A673 (cell line): ENCODE measurements around the gene BCL2. TPM values are rescaled to one million over a fixed set of nuclear protein-coding genes. Genes with fewer than 3 reads are reported as not detected.

ENCODE experiments used
- BruUV-seq: library from RNA; stranded (reverse); fragments of 400-500 nt; replicated peaks from 2 replicates; lab custom pipeline; 2021; lab: Mats Ljungman, UMichigan
- CTCF ChIA-PET: fragments of 300-600 bp; sonication (Branson Sonifier 250); formaldehyde crosslinking; loops from one replicate; lab custom pipeline; 2022; ENCODE audit warnings: antibody characterized with exemption; lab: Charles Lee
- POLR2A ChIA-PET: fragments of 300-600 bp; sonication (Branson Sonifier 250); formaldehyde crosslinking; loops from one replicate; lab custom pipeline; 2022; ENCODE audit warnings: antibody characterized with exemption; ENCODE audit not compliant: low non-redundant PET; lab: Charles Lee
- DNase-seq: peaks from one replicate; pipeline ENCODE4 v3.0.0-alpha.2; 2015; ENCODE audit warnings: low spot score
- H3K27ac ChIP-seq: fragments of 200-600 bp; sonication (generic); 2 replicates; pipeline ENCODE4 v1.5.1; 2016; ENCODE audit warnings: mixed run types, low read depth, mild to moderate bottlenecking, mixed read lengths, antibody characterized with exemption, low read length; ENCODE audit not compliant: poor library complexity, severe bottlenecking
- H3K27me3 ChIP-seq: fragments of 200-600 bp; sonication (generic); replicated peaks from 2 replicates; pipeline ENCODE4 v1.6.1; 2017; ENCODE audit warnings: mixed run types, low read depth, mild to moderate bottlenecking, mixed read lengths, antibody characterized with exemption, low read length; ENCODE audit not compliant: insufficient read depth, poor library complexity
- H3K36me3 ChIP-seq: fragments of 200-600 bp; sonication (generic); 2 replicates; pipeline ENCODE4 v1.6.1; 2016; ENCODE audit warnings: mixed run types, mild to moderate bottlenecking, mixed read lengths, antibody characterized with exemption, low read length; ENCODE audit not compliant: insufficient read depth, poor library complexity, severe bottlenecking
- H3K4me1 ChIP-seq: fragments of 200-600 bp; sonication (generic); 2 replicates; pipeline ENCODE4 v1.6.1; 2017; ENCODE audit warnings: mixed run types, mild to moderate bottlenecking, mixed read lengths, antibody characterized with exemption, low read length; ENCODE audit not compliant: insufficient read depth, poor library complexity, severe bottlenecking
- H3K4me3 ChIP-seq: fragments of 200-600 bp; sonication (generic); 2 replicates; pipeline ENCODE4 v1.5.1; 2016; ENCODE audit warnings: low read depth, mixed run types, mild to moderate bottlenecking, mixed read lengths, low read length; ENCODE audit not compliant: poor library complexity, severe bottlenecking
- H3K9me3 ChIP-seq: fragments of 200-600 bp; sonication (generic); 2 replicates; pipeline ENCODE4 v1.6.1; 2016; ENCODE audit warnings: mixed run types, low read depth, mild to moderate bottlenecking, mixed read lengths, antibody characterized with exemption, low read length; ENCODE audit not compliant: poor library complexity, severe bottlenecking
- CTCF ChIP-seq: fragments of 300-800, 200-600 bp; sonication (generic); conservative IDR thresholded peaks from 2 replicates; pipeline ENCODE4 v1.5.1; 2017; ENCODE audit warnings: low read depth, mild to moderate bottlenecking, antibody characterized with exemption, low read length, moderate library complexity, mixed read lengths
- EZH2 ChIP-seq: fragments of 200-600 bp; sonication (generic); IDR thresholded peaks from 2 replicates; pipeline ENCODE4 v1.6.1; 2017; ENCODE audit warnings: borderline replicate concordance, low read depth, mild to moderate bottlenecking, mixed read lengths, antibody characterized with exemption, low read length; ENCODE audit not compliant: poor library complexity, severe bottlenecking
- intact Hi-C: fragments of 100-400 bp; cut with micrococcal nuclease; formaldehyde crosslinking; loops from one replicate; pipeline ENCODE4 v1.10.0; 2022; ENCODE audit not compliant: unreplicated experiment
- total RNA-seq: library from RNA; stranded (reverse); gene quantifications from 2 replicates; pipeline ENCODE4 v1.2.3, GENCODE V29; 2021

BCL2 gene
- total RNA-seq, 1 experiment from 2014 or later: 24.9 TPM

- CTCF ChIA-PET: no interaction called here
- no peaks in the 10 kb centered on the region for H3K9me3 ChIP-seq
- H3K4me1 ChIP-seq: peaks cover 12% of the 10 kb centered on the region
- intact Hi-C loops: no loop called here
- no peak for DNase-seq
- POLR2A ChIA-PET: no interaction called here
- TF ChIP-seq EZH2: no peak
- no peak for TF ChIP-seq CTCF
- no peak overlapping the region for H3K27ac ChIP-seq
- no peak overlapping the region for H3K4me3 ChIP-seq
- H3K36me3 ChIP-seq: no peaks in the 10 kb centered on the region
- no peaks in the 10 kb centered on the region for H3K27me3 ChIP-seq
- no TSS peak for BruUV-seq
Observed at GRCh38 chr18:63309422-63309821, 10.1 kb downstream of the BCL2 start.

DNA sequence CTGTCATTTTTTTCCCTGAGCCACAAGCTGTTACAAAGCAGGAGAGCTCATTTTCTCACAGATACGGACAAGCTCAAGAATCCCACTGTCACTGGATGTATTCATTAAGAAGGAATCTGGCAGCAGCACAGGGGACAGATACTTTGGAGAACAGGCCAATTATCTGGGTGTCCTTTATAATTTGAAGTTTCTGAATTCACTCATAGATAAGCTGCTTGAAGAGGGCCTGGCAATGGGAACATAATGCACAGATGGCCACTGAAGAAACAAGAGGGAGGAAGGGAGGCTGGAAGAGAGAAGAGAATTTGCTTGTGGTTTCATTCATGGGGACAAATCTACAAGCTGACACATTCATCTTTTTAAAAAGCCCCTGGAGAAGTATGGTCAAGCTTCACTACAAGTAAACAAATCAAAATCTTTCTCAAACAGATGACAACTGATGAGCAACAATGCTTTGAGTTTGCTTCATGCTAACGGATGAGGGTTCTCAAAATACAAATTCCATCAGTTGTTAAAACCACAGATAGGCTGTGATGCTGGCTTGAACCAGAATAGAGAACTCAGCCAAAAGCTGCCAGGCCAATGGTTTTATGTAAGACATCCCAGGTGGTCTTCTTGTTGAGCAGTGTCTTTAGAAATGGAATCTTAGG lies 11.9 kb downstream of the BCL2 start:
- H3K4me3 ChIP-seq: no peak overlapping the region
- no TSS peak for BruUV-seq
- ChIA-PET POLR2A (no interaction called here), CTCF (no interaction called here)
- H3K9me3 ChIP-seq: no peaks in the 10 kb centered on the region
- DNase-seq: no peak
- H3K36me3 ChIP-seq: no peaks in the 10 kb centered on the region
- no peaks in the 10 kb centered on the region for H3K27me3 ChIP-seq
- intact Hi-C loops: no loop called here
- H3K4me1 ChIP-seq: peaks cover 12% of the 10 kb centered on the region
- TF ChIP-seq EZH2 (no peak), CTCF (no peak)
- no peak overlapping the region for H3K27ac ChIP-seq

GRCh38 chr18:63306819-63307550 lies 12.6 kb downstream of the BCL2 start:
- H3K4me1 ChIP-seq: peaks cover 12% of the 10 kb centered on the region
- no peaks in the 10 kb centered on the region for H3K27me3 ChIP-seq
- no peak for DNase-seq
- ChIA-PET POLR2A (no interaction called here), CTCF (no interaction called here)
- no peak overlapping the region for H3K4me3 ChIP-seq
- no peaks in the 10 kb centered on the region for H3K36me3 ChIP-seq
- TF ChIP-seq CTCF (no peak), EZH2 (no peak)
- BruUV-seq: no TSS peak
- intact Hi-C loops: no loop called here
- H3K9me3 ChIP-seq: no peaks in the 10 kb centered on the region
- H3K27ac ChIP-seq: no peak overlapping the region
